HepG2 (cell line): ENCODE data around the gene SMURF1. TPM values are rescaled to one million over a fixed set of nuclear protein-coding genes. Genes with fewer than 3 reads are reported as not detected.

ENCODE experiments used
- ARID4A ChIP-seq: sonication (generic); formaldehyde crosslinking; IDR thresholded peaks from 2 replicates; pipeline ENCODE4 v1.5.0; 2020; ENCODE audit warnings: mild to moderate bottlenecking, missing genetic modification reagents, borderline replicate concordance
- NFATC3 ChIP-seq: sonication (generic); formaldehyde crosslinking; IDR thresholded peaks from 2 replicates; pipeline ENCODE4 v1.5.1; 2020; ENCODE audit warnings: mild to moderate bottlenecking, missing genetic modification reagents
- ZNF646 ChIP-seq: sonication (generic); formaldehyde crosslinking; IDR thresholded peaks from 2 replicates; pipeline ENCODE4 v1.9.0; 2021; ENCODE audit warnings: mild to moderate bottlenecking, missing genetic modification reagents
- polyA plus RNA-seq, 8 experiments: library from polyadenylated mRNA; depleted of rRNA in 3 of 8; stranded (reverse) in 7 of 8; unstranded in 1 of 8; fragments of >200 nt; fragmentation: Illumina TruSeq in 4 of 8; extraction: Trizol in 4 of 8; gene quantifications; 2 replicates each; pipeline versions ENCODE4 v1.2.1 to v1.2.3, GENCODE V29; 2011 to 2016; ENCODE audit warnings: low read depth in 4 of 8, missing spikeins in 1 of 8, mixed read lengths in 1 of 8; ENCODE audit not compliant: insufficient read depth in 1 of 8
- total RNA-seq, 5 experiments: library from RNA; depleted of rRNA; stranded (reverse); fragments of >200 nt; fragmentation: Illumina TruSeq; extraction: Trizol; gene quantifications; 2 replicates each; pipeline ENCODE4 v1.2.3, GENCODE V29; 2016; ENCODE audit warnings: low read depth in 1 of 5
- TF ChIP-seq, protein P1 (sequence below): sonication (generic); formaldehyde crosslinking; IDR thresholded peaks from 2 replicates; pipeline ENCODE4 v1.5.0; 2020; ENCODE audit warnings: missing genetic modification reagents, mild to moderate bottlenecking, borderline replicate concordance

The SMURF1 gene
- total and polyA plus RNA-seq, 2 of the 13 experiments (the other 11 are each of a cell fraction or from before 2014, with no cell fraction given): 8.3 to 11.1 TPM

GRCh38 chr7:99078416-99078815, 65.5 kb downstream of the SMURF1 start (continued):
- TF ChIP-seq ARID4A (no peak), ZNF646 (CRISPR knock-in tag) (no peak), NFATC3 (no peak)
- TF ChIP-seq, protein P1, sequence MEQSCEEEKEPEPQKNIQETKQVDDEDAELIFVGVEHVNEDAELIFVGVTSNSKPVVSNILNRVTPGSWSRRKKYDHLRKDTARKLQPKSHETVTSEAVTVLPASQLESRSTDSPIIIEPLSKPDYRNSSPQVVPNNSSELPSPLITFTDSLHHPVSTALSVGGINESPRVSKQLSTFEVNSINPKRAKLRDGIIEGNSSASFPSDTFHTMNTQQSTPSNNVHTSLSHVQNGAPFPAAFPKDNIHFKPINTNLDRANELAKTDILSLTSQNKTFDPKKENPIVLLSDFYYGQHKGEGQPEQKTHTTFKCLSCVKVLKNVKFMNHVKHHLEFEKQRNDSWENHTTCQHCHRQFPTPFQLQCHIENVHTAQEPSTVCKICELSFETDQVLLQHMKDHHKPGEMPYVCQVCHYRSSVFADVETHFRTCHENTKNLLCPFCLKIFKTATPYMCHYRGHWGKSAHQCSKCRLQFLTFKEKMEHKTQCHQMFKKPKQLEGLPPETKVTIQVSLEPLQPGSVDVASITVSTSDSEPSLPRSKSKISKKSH (CRISPR knock-in tag): no peak
- TF ChIP-seq, all 625 proteins: peak for 0
